OCI-LY7 (cell line): ENCODE results near the gene NDUFAF5. TPM values are rescaled to one million over a fixed set of nuclear protein-coding genes. Genes with fewer than 3 reads are reported as not detected.

Source experiments
- BruUV-seq: library from RNA; stranded (reverse); fragments of 400-500 nt; replicated peaks from 2 replicates; lab custom pipeline; 2021; lab: Mats Ljungman, UMichigan
- CTCF ChIA-PET: fragments of 300-600 bp; sonication (Branson Sonifier 250); formaldehyde crosslinking; loops from one replicate; lab custom pipeline; 2022; ENCODE audit warnings: antibody characterized with exemption; ENCODE audit not compliant: unreplicated experiment; lab: Charles Lee
- POLR2A ChIA-PET: fragments of 300-600 bp; sonication (Branson Sonifier 250); formaldehyde crosslinking; loops from one replicate; lab custom pipeline; 2022; ENCODE audit warnings: antibody characterized with exemption; lab: Charles Lee
- DNase-seq: peaks from one replicate; pipeline ENCODE4 v3.0.0-alpha.2; 2015; ENCODE audit warnings: low spot score
- H2AFZ ChIP-seq: fragments of 200-600 bp; sonication (generic), shearing (Covaris generic); 2 replicates; pipeline ENCODE4 v1.6.1; 2014; ENCODE audit warnings: mild to moderate bottlenecking, antibody characterized with exemption, low read length, moderate library complexity
- H3K27ac ChIP-seq: fragments of 200-600 bp; sonication (generic); 2 replicates; pipeline ENCODE4 v1.5.1; 2014; ENCODE audit warnings: mixed run types, low read depth, mild to moderate bottlenecking, moderate library complexity, low read length, inconsistent platforms; ENCODE audit not compliant: poor library complexity, severe bottlenecking
- H3K36me3 ChIP-seq: fragments of 200-600 bp; sonication (generic); 2 replicates; pipeline ENCODE4 v1.6.1; 2014; ENCODE audit warnings: mild to moderate bottlenecking, antibody characterized with exemption, low read length, moderate library complexity, mixed read lengths; ENCODE audit not compliant: insufficient read depth
- H3K4me1 ChIP-seq: fragments of 200-600 bp; sonication (generic); 2 replicates; pipeline ENCODE4 v1.5.1; 2014; ENCODE audit warnings: mild to moderate bottlenecking, low read length; ENCODE audit not compliant: insufficient read depth, poor library complexity, severe bottlenecking
- H3K4me2 ChIP-seq: fragments of 200-600 bp; sonication (generic); 2 replicates; pipeline ENCODE4 v1.6.1; 2014; ENCODE audit warnings: mild to moderate bottlenecking, low read length
- H3K4me3 ChIP-seq: fragments of 200-600 bp; sonication (generic); 2 replicates; pipeline ENCODE4 v1.5.1; 2014; ENCODE audit warnings: mild to moderate bottlenecking, low read depth, low read length; ENCODE audit not compliant: poor library complexity, severe bottlenecking
- H3K79me2 ChIP-seq: fragments of 200-600 bp; sonication (generic); 2 replicates; pipeline ENCODE4 v1.6.1; 2016; ENCODE audit warnings: low read depth, mild to moderate bottlenecking, low read length, moderate library complexity, mixed read lengths; ENCODE audit not compliant: insufficient read depth
- H3K9me2 ChIP-seq: fragments of 200-600 bp; sonication (generic); 2 replicates; pipeline ENCODE4 v1.6.1; 2016; ENCODE audit warnings: mild to moderate bottlenecking, low read length, mixed read lengths; ENCODE audit not compliant: insufficient read depth
- H3K9me3 ChIP-seq: fragments of 200-600 bp; sonication (generic); 2 replicates; pipeline ENCODE4 v1.6.1; 2014; ENCODE audit warnings: mild to moderate bottlenecking, mixed run types, low read length, mixed read lengths
- H4K20me1 ChIP-seq: fragments of 200-600 bp; sonication (generic); 2 replicates; pipeline ENCODE4 v1.6.1; 2014; ENCODE audit warnings: mild to moderate bottlenecking, antibody characterized with exemption, low read length, moderate library complexity, mixed read lengths; ENCODE audit not compliant: insufficient read depth
- EZH2phosphoT487 ChIP-seq: fragments of 200-600 bp; sonication (generic); IDR thresholded peaks from 2 replicates; pipeline ENCODE4 v1.6.1; 2018; ENCODE audit warnings: low read depth, borderline replicate concordance, mild to moderate bottlenecking, mixed run types, antibody characterized with exemption, low read length, moderate library complexity, mixed read lengths
- intact Hi-C: fragments of 100-400 bp; cut with micrococcal nuclease; formaldehyde crosslinking; loops from one replicate; pipeline ENCODE4 v1.10.0; 2022; ENCODE audit not compliant: unreplicated experiment
- total RNA-seq, 2 experiments: library from RNA; depleted of rRNA in 1 of 2; stranded (reverse); fragments of >200 nt in 1 of 2; shearing (Covaris generic) in 1 of 2; gene quantifications; 2 replicates each; pipeline ENCODE4 v1.2.3, GENCODE V29; 2014 to 2022
- TF ChIP-seq, protein P1 (sequence below): fragments of 200-600 bp; sonication (generic); conservative IDR thresholded peaks from 2 replicates; pipeline ENCODE4 v1.5.1; 2014; ENCODE audit warnings: mild to moderate bottlenecking, antibody characterized with exemption, low read length, moderate library complexity, mixed read lengths

Gene NDUFAF5
- total RNA-seq, 2 experiments from 2014 or later, result 27.3 to 35.4 TPM

DNA sequence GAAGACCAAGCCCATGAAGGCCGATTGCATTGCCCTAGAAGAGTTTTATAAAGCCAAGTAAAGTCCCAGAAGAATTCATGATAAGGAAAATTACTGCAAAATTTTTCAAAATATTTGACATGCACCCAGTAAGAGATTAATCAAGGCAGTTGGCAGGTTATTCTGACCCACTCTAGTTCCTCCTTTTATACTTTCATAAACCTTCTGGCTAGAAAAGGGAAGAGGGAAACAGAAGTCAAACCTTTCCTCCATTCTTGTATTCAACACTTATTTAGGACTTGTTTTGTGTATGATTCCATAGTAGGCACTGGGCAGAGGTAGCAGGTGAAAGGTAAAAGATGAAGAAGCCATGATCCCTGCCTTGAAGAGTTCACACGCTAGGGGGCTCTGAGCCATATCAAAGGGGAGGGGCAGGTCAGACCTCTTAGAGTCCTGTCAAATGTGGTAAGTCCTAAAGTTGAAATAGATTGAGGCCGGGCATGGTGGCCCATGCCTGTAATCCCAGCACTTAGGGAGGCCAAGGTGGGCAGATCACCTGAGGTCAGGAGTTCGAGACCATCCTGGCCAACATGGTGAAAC, 85.4 kb downstream of the NDUFAF5 start:
- Histone ChIP-seq H3K4me1 (no peaks in the 10 kb centered on the region), H4K20me1 (no peaks in the 10 kb centered on the region), H2AFZ (no peak overlapping the region), H3K9me3 (no peaks in the 10 kb centered on the region), H3K27ac (no peak overlapping the region), H3K9me2 (no peaks in the 10 kb centered on the region), H3K4me3 (no peak overlapping the region), H3K4me2 (no peak overlapping the region), H3K36me3 (no peaks in the 10 kb centered on the region), H3K79me2 (no peaks in the 10 kb centered on the region)
- DNase-seq, result no peak
- no TSS peak for BruUV-seq
- intact Hi-C loops, result no loop called here
- TF ChIP-seq, protein P1, sequence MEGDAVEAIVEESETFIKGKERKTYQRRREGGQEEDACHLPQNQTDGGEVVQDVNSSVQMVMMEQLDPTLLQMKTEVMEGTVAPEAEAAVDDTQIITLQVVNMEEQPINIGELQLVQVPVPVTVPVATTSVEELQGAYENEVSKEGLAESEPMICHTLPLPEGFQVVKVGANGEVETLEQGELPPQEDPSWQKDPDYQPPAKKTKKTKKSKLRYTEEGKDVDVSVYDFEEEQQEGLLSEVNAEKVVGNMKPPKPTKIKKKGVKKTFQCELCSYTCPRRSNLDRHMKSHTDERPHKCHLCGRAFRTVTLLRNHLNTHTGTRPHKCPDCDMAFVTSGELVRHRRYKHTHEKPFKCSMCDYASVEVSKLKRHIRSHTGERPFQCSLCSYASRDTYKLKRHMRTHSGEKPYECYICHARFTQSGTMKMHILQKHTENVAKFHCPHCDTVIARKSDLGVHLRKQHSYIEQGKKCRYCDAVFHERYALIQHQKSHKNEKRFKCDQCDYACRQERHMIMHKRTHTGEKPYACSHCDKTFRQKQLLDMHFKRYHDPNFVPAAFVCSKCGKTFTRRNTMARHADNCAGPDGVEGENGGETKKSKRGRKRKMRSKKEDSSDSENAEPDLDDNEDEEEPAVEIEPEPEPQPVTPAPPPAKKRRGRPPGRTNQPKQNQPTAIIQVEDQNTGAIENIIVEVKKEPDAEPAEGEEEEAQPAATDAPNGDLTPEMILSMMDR, result peak; percentile 34; the same call in 1 of the 2 replicates
- no peak for TF ChIP-seq EZH2phosphoT487
- ChIA-PET POLR2A (no interaction called here), CTCF (no interaction called here)

Other genes starting within 250 kb of the NDUFAF5 start
- gene TASP1, start 146.1 kb upstream of the NDUFAF5 start, total RNA-seq (2014; rRNA removed; shearing (Covaris generic)), result 10.2 and 12.9 TPM in 2 replicates
- 15.1 and 15.5 TPM in 2 replicates for gene TASP1, start 146.1 kb upstream of the NDUFAF5 start, total RNA-seq (2022)
- 10.1 and 16.9 TPM in 2 replicates for gene ESF1, start 109 bp upstream of the NDUFAF5 start, total RNA-seq (2014; rRNA removed; shearing (Covaris generic))
- 12.6 and 13.5 TPM in 2 replicates for gene ESF1, start 109 bp upstream of the NDUFAF5 start, total RNA-seq (2022)
- gene SEL1L2, start 205.6 kb downstream of the NDUFAF5 start, total RNA-seq (2014; rRNA removed; shearing (Covaris generic)), result not detected in 2 replicates
- not detected in 2 replicates for gene SEL1L2, start 205.6 kb downstream of the NDUFAF5 start, total RNA-seq (2022)
- 0.09 TPM in 1 of 2 replicates, not detected in the other for gene MACROD2, start 210.5 kb downstream of the NDUFAF5 start, total RNA-seq (2014; rRNA removed; shearing (Covaris generic))
- gene MACROD2, start 210.5 kb downstream of the NDUFAF5 start, total RNA-seq (2022), result 4.5 and 6.4 TPM in 2 replicates